Measurements from ENCODE around the gene ANO1. TPM values are rescaled to one million over a fixed set of nuclear protein-coding genes. Genes with fewer than 3 reads are reported as not detected.

ANO1 gene
- total RNA-seq, 1 donor from 2014 or later, result 14.9 TPM

GRCh38 chr11:70073871-70074371 lies 4.2 kb upstream of the ANO1 start:
- TF ChIP-seq CTCF (conservative IDR thresholded peaks at IDR 0.05), result no peak
- Mint-ChIP-seq H3K27me3 (peaks cover 67% of the 10 kb centered on the region), H3K27ac (no peak overlapping the region), H3K36me3 (no peaks in the 10 kb centered on the region), H3K4me1 (ENCODE audit: unreplicated experiment) (peaks cover 3% of the 10 kb centered on the region), H3K9me3 (no peaks in the 10 kb centered on the region), H3K4me3 (no peak overlapping the region)
- DNase-seq (ENCODE audit: extremely low spot score, unreplicated experiment), result no peak

GRCh38 chr11:70074746-70075145 lies 3.4 kb upstream of the ANO1 start:
- TF ChIP-seq CTCF (conservative IDR thresholded peaks at IDR 0.05), result no peak
- H3K9me3 Mint-ChIP-seq, result no peaks in the 10 kb centered on the region
- no peaks in the 10 kb centered on the region for H3K36me3 Mint-ChIP-seq
- peaks cover 3% of the 10 kb centered on the region for H3K4me1 Mint-ChIP-seq (ENCODE audit: unreplicated experiment)
- H3K4me3 Mint-ChIP-seq, result no peak overlapping the region
- DNase-seq (ENCODE audit: extremely low spot score, unreplicated experiment), result no peak
- no peak overlapping the region for H3K27ac Mint-ChIP-seq
- peaks cover 72% of the 10 kb centered on the region for H3K27me3 Mint-ChIP-seq

GRCh38 chr11:70075836-70076235 lies 2.3 kb upstream of the ANO1 start:
- H3K9me3 Mint-ChIP-seq, result no peaks in the 10 kb centered on the region
- H3K27me3 Mint-ChIP-seq, result peaks cover 82% of the 10 kb centered on the region
- no peak for TF ChIP-seq CTCF (conservative IDR thresholded peaks at IDR 0.05)
- H3K27ac Mint-ChIP-seq, result no peak overlapping the region
- peaks cover 3% of the 10 kb centered on the region for H3K4me1 Mint-ChIP-seq (ENCODE audit: unreplicated experiment)
- no peak for DNase-seq (ENCODE audit: extremely low spot score, unreplicated experiment)
- H3K36me3 Mint-ChIP-seq, result no peaks in the 10 kb centered on the region
- no peak overlapping the region for H3K4me3 Mint-ChIP-seq

GRCh38 chr11:70076461-70076931 lies 1.6 kb upstream of the ANO1 start:
- no peak for TF ChIP-seq CTCF (conservative IDR thresholded peaks at IDR 0.05)
- no peak overlapping the region for H3K27ac Mint-ChIP-seq
- H3K9me3 Mint-ChIP-seq, result no peaks in the 10 kb centered on the region
- H3K4me1 Mint-ChIP-seq (ENCODE audit: unreplicated experiment), result peaks cover 3% of the 10 kb centered on the region
- DNase-seq (ENCODE audit: extremely low spot score, unreplicated experiment), result no peak
- no peak overlapping the region for H3K4me3 Mint-ChIP-seq
- peaks cover 89% of the 10 kb centered on the region for H3K27me3 Mint-ChIP-seq
- no peaks in the 10 kb centered on the region for H3K36me3 Mint-ChIP-seq

GRCh38 chr11:70077411-70078094 lies 564 bp upstream of the ANO1 start:
- Mint-ChIP-seq H3K4me1 (ENCODE audit: unreplicated experiment) (no peaks in the 10 kb centered on the region), H3K4me3 (peak overlapping the region; percentile 78), H3K27ac (no peak overlapping the region), H3K9me3 (no peaks in the 10 kb centered on the region), H3K36me3 (no peaks in the 10 kb centered on the region), H3K27me3 (peaks cover 84% of the 10 kb centered on the region)
- no peak for TF ChIP-seq CTCF (conservative IDR thresholded peaks at IDR 0.05)
- no peak for DNase-seq (ENCODE audit: extremely low spot score, unreplicated experiment)
